ENCODE results near the gene CDH26.
A peak's percentile ranks its signal among the peaks of the same experiment; 100 is the strongest.

The CDH26 gene

GRCh38 chr20:60003776-60004175 lies 45.6 kb downstream of the CDH26 start:
- no peaks in the 10 kb centered on the region for H3K27me3 Mint-ChIP-seq
- H3K36me3 Mint-ChIP-seq (ENCODE audit: low read depth): no peaks in the 10 kb centered on the region
- intact Hi-C loops (cut with micrococcal nuclease): no loop called here
- H3K4me3 Mint-ChIP-seq: no peak overlapping the region
- peaks cover 40% of the 10 kb centered on the region for H3K4me1 Mint-ChIP-seq (ENCODE audit: low read depth)
- H3K27ac Mint-ChIP-seq: no peak overlapping the region
- no peaks in the 10 kb centered on the region for H3K9me3 Mint-ChIP-seq

DNA sequence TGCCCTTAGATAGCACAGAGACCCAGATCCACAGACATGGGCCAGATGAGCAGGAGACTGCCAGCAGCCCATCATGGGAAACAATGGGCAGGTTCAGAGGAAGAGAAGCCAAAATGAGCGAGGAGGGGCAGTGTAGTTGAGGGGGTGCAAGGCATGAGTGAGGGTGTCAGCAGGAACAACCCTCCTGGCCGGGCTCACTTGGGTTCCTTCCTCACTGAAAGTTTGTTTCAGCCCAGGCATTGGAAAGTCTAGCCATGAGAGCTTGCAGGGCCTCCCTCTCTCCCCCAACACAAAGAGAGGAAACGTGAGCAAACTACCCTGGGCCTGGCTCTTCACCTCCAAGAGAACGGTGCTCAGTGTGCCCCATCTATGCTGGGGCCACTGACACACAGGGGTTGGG lies 48.0 kb downstream of the CDH26 start:
- Mint-ChIP-seq H3K4me1 (ENCODE audit: low read depth) (peaks cover 39% of the 10 kb centered on the region), H3K36me3 (ENCODE audit: low read depth) (no peaks in the 10 kb centered on the region), H3K4me3 (no peak overlapping the region), H3K9me3 (no peaks in the 10 kb centered on the region), H3K27ac (peak overlapping the region; percentile 24), H3K27me3 (no peaks in the 10 kb centered on the region)
- intact Hi-C loops (cut with micrococcal nuclease): no loop called here

DNA sequence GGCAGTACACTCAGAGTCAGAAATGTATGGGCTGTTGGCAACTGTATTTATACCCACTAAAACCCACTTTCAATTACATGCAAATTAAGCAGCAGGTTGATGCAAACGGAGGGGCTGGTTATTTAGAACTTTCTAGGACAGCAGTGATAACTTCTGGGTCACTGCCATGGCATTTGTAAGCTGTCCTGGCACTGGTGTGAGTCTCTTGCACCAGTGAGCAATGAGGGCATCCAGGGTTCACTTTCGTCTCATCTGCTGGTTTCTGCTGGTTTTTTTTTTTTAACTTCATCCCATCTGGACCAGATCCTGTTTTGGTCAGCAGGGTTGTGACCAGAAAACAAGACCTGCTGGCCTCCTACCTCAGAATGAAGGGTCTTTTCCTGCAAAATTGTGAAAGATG lies 49.2 kb downstream of the CDH26 start:
- Mint-ChIP-seq H3K27ac (no peak overlapping the region), H3K9me3 (no peaks in the 10 kb centered on the region), H3K36me3 (ENCODE audit: low read depth) (no peaks in the 10 kb centered on the region), H3K27me3 (no peaks in the 10 kb centered on the region), H3K4me3 (no peak overlapping the region), H3K4me1 (ENCODE audit: low read depth) (peaks cover 39% of the 10 kb centered on the region)
- intact Hi-C loops (cut with micrococcal nuclease): no loop called here

DNA sequence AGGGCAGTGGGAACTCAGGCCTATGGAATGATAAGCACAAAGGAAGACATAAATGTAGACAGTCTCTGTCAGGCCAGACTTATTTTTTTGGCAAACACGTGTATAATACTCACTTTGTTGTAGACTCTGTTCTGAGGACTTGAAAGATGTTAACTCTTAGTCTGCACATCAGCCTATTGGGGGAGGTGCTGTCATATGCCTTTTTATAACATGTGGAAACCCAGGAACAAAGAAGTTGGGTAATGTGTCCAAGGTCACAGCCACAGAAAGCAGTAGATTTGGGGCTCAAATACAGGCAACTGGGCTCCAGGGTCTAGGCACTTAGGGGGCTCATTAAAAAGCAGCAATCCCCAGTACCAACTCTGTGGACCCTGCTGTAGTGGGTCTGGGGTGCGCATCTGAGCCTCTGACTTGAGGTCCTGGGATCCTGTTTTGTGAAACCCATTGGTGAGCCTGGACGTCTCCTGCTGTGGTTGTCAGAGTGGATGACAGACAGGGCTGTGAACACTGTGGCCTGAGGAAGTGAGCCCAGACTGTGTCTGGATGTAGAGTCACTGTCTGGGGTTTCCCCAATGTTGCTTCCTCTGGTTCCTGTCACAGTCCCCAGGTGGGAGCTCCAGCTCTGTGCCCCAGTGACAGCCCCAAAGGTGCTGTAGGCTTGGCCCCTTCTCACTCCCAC lies 50.0 kb downstream of the CDH26 start:
- H3K27me3 Mint-ChIP-seq: no peaks in the 10 kb centered on the region
- H3K27ac Mint-ChIP-seq: no peak overlapping the region
- peaks cover 39% of the 10 kb centered on the region for H3K4me1 Mint-ChIP-seq (ENCODE audit: low read depth)
- intact Hi-C loops (cut with micrococcal nuclease): no loop called here
- H3K4me3 Mint-ChIP-seq: no peak overlapping the region
- no peaks in the 10 kb centered on the region for H3K9me3 Mint-ChIP-seq
- H3K36me3 Mint-ChIP-seq (ENCODE audit: low read depth): no peaks in the 10 kb centered on the region

DNA sequence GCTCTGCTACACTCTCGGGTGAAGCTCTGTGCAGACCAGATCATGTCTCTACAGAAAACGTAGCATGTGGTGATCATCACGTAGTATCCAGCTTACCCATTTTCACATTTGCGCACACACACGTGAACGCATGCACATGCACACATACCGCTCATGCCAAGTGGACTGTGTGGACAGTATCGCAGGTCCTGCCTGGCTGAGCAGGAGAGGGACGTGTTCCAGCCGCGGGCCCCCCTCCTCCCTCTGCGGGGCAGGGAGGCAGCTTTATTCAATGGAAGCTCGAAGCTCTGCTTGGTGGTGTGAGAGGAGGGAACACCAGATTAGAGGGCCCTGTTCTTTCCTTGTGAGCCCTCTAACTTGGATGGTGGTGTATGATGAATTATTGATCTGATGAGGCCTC lies 51.1 kb downstream of the CDH26 start:
- Mint-ChIP-seq H3K27ac (no peak overlapping the region), H3K4me3 (no peak overlapping the region), H3K27me3 (no peaks in the 10 kb centered on the region), H3K4me1 (ENCODE audit: low read depth) (peaks cover 39% of the 10 kb centered on the region), H3K9me3 (no peaks in the 10 kb centered on the region), H3K36me3 (ENCODE audit: low read depth) (no peaks in the 10 kb centered on the region)
- intact Hi-C loops (cut with micrococcal nuclease): no loop called here

DNA sequence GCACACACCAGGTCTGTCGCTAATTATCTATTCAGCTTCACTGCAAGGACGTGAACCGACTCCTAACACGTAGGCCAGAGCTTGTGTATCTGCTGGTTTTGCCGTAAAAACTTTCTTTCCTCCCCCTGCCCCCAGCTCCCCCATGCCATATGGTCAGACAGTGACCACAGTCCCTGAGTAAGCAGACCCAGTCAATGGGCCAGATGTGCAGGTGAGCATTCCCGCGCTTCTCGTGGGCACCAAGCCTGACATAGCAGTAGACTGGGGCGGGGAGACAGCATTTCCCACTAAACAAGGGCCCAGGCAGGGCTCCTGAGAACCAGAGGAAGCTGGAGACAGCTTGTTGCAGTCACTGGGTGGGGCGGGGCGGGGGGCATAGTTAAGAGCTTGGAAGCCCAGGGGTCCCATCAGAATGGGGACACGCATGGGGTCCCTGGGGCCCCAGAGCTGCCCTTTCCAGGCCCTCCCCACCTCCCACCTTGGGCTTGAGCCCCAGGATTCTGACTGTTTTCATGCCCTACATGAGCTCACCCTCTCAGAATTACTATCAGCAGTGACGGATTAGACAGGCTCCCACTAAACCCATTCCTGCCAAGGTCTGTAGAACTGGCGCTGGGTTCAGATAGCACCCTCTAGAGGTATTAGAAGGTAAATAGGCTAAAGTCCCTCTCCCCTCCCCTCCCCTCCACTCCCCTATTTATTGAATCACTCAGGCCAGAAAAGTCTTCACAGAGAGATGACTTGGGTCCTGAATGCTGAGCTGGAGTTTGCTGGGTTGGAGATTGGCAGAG lies 51.8 kb downstream of the CDH26 start:
- Mint-ChIP-seq H3K27me3 (no peaks in the 10 kb centered on the region), H3K9me3 (no peaks in the 10 kb centered on the region), H3K4me1 (ENCODE audit: low read depth) (peaks cover 39% of the 10 kb centered on the region), H3K4me3 (no peak overlapping the region), H3K36me3 (ENCODE audit: low read depth) (no peaks in the 10 kb centered on the region), H3K27ac (peak overlapping the region; percentile 30)
- intact Hi-C loops (cut with micrococcal nuclease): no loop called here

DNA sequence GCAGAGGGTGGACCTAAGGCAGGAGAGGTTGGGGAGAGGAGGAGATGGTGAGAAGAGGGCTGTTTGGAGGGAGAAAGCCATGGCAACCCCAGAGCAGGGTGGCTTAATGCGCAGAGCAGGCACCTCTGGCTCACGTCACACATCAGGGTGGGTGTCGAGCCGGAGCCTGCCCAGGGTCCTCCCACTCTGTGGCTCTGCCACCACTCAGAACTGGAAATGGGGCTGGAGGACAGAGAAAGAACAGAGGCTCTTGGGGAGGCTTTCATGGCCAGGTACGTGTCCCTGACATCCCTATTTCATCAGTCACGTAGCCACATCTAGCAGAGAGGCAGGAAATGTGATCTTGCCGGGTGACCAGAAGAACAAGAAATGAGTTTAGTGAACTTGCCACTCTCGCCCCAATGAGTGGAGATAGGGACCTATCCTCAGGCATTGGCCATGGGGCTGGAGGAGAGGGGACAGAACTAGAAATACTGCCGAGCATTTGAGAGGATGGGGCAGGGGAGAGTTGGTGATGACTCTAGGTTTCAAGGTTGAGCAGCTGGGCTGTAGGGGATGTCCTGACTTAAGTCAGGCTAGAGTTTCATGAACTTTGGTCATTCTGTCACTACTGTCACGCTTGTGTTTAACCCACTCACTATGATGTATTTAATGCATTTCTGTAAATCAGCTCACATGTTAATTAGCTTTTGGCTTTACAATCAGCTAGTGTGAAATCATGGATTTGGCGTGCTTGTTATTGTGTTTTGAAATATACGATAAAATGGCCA lies 52.7 kb downstream of the CDH26 start:
- Mint-ChIP-seq H3K36me3 (ENCODE audit: low read depth) (no peaks in the 10 kb centered on the region), H3K9me3 (peaks cover 6% of the 10 kb centered on the region), H3K4me1 (ENCODE audit: low read depth) (peaks cover 41% of the 10 kb centered on the region), H3K4me3 (no peak overlapping the region), H3K27me3 (no peaks in the 10 kb centered on the region), H3K27ac (peak overlapping the region; percentile 30)
- intact Hi-C loops (cut with micrococcal nuclease): no loop called here

- H3K36me3 Mint-ChIP-seq (ENCODE audit: low read depth): no peaks in the 10 kb centered on the region
- H3K27me3 Mint-ChIP-seq: no peaks in the 10 kb centered on the region
- H3K4me3 Mint-ChIP-seq: no peak overlapping the region
- H3K4me1 Mint-ChIP-seq (ENCODE audit: low read depth): peaks cover 41% of the 10 kb centered on the region
- peaks cover 13% of the 10 kb centered on the region for H3K9me3 Mint-ChIP-seq
- intact Hi-C loops (cut with micrococcal nuclease): no loop called here
- H3K27ac Mint-ChIP-seq: no peak overlapping the region
Observed at GRCh38 chr20:60011512-60012507, 53.6 kb downstream of the CDH26 start.

DNA sequence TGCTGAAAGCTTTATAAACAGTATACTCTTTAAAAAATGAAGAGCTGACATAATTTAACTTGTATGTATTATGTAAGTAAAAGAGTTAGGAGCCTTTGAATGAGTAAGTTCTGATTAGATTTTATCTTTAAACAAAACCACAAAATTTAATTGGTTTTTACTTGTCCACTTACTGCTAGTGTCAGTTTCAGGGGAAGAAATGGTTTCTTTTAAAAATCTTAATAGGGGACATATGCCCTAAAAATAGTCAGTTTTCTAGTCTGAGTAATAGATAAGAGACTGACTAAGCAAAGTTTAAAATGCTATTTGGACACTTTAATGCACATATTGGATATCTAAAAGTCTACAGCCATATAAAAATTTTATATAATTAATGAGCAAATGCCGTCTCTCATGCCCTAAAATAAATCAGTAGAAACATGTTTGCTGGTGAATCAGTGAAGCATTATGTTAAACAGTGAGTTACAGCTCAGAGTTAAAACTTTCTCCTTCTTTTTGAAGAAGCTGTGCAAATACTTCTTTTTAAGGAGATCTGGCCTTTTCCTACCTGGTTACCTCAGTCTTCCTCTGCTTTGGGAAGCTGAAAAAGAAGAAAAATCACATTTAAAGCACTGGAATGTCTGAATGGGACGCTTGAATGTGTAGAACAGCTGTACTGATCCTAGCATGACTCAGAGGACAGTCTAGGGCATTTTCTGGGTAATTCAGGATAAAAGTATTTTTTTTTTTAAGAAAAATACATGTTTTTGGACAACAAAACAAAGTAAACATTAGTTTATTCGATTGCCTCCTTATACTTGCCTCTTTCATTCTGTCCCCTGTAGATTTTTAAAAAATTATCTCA lies 55.3 kb downstream of the CDH26 start:
- no peak overlapping the region for H3K27ac Mint-ChIP-seq
- H3K4me1 Mint-ChIP-seq (ENCODE audit: low read depth): peaks cover 32% of the 10 kb centered on the region
- intact Hi-C loops (cut with micrococcal nuclease): no loop called here
- H3K4me3 Mint-ChIP-seq: no peak overlapping the region
- H3K27me3 Mint-ChIP-seq: no peaks in the 10 kb centered on the region
- no peaks in the 10 kb centered on the region for H3K36me3 Mint-ChIP-seq (ENCODE audit: low read depth)
- peaks cover 27% of the 10 kb centered on the region for H3K9me3 Mint-ChIP-seq

GRCh38 chr20:60016406-60016805 lies 58.2 kb downstream of the CDH26 start:
- peaks cover 18% of the 10 kb centered on the region for H3K4me1 Mint-ChIP-seq (ENCODE audit: low read depth)
- no peak overlapping the region for H3K27ac Mint-ChIP-seq
- no peak overlapping the region for H3K4me3 Mint-ChIP-seq
- H3K27me3 Mint-ChIP-seq: no peaks in the 10 kb centered on the region
- peaks cover 38% of the 10 kb centered on the region for H3K9me3 Mint-ChIP-seq
- H3K36me3 Mint-ChIP-seq (ENCODE audit: low read depth): no peaks in the 10 kb centered on the region
- intact Hi-C loops (cut with micrococcal nuclease): no loop called here

GRCh38 chr20:60020251-60020650 lies 62.0 kb downstream of the CDH26 start:
- H3K9me3 Mint-ChIP-seq: peaks cover 38% of the 10 kb centered on the region
- no peaks in the 10 kb centered on the region for H3K36me3 Mint-ChIP-seq (ENCODE audit: low read depth)
- no peak overlapping the region for H3K27ac Mint-ChIP-seq
- H3K27me3 Mint-ChIP-seq: no peaks in the 10 kb centered on the region
- intact Hi-C loops (cut with micrococcal nuclease): no loop called here
- H3K4me1 Mint-ChIP-seq (ENCODE audit: low read depth): peaks cover 22% of the 10 kb centered on the region
- H3K4me3 Mint-ChIP-seq: no peak overlapping the region

DNA sequence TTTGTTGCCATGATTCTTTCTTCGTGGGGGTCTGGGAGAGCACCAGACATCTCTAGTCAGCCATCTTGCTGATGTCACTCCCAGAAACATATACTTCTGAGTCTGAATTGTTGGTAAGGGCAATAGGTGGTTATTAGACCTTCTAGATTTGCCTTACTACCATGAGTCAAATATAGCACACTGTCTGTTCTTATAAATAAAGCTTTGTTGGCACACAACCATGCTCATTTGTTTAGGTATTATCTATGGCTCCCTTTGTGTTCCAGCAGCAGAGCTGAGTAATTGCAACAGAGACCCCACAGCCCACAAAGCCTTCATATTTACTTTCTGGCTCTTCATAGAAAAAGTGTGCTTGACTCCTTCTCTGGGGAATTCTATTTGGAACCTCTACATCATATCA lies 62.9 kb downstream of the CDH26 start:
- Mint-ChIP-seq H3K27ac (no peak overlapping the region), H3K9me3 (peaks cover 29% of the 10 kb centered on the region), H3K4me3 (no peak overlapping the region), H3K36me3 (ENCODE audit: low read depth) (no peaks in the 10 kb centered on the region), H3K27me3 (no peaks in the 10 kb centered on the region), H3K4me1 (ENCODE audit: low read depth) (peaks cover 15% of the 10 kb centered on the region)
- intact Hi-C loops (cut with micrococcal nuclease): no loop called here

DNA sequence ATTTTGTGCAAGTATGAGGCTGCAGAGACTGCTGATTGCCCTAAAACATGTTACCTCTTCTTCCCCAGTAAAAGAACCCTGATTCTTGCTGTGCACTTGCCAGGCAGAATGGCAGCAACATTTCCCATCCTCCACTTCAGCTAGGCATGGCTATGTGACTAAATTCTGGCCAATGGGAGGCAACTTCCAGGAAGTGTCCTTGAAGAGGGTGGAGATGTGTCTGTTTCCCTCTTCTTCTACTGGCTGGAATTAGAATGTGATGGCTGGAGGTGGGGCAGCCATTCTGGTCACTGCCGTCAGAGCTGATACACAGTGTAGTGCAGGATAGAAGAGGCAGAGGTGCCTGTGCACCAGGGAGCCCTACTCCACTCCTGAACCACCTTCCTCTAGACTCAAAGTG lies 64.6 kb downstream of the CDH26 start:
- no peaks in the 10 kb centered on the region for H3K27me3 Mint-ChIP-seq
- H3K4me3 Mint-ChIP-seq: no peak overlapping the region
- no peak overlapping the region for H3K27ac Mint-ChIP-seq
- peaks cover 4% of the 10 kb centered on the region for H3K4me1 Mint-ChIP-seq (ENCODE audit: low read depth)
- H3K9me3 Mint-ChIP-seq: peaks cover 18% of the 10 kb centered on the region
- intact Hi-C loops (cut with micrococcal nuclease): no loop called here
- H3K36me3 Mint-ChIP-seq (ENCODE audit: low read depth): no peaks in the 10 kb centered on the region

Measured in dendritic cell treated with granulocyte-macrophage colony-stimulating factor and Interleukin-4, amounts not matched to agents 40 ng/mL and 50 ng/mL, for 4 days (primary cell).